Activated CD8-positive, alpha-beta T cell treated with anti-CD3 and anti-CD28 coated beads for 36 hours (primary cell): ENCODE data around the gene EIF4E2. TPM values are rescaled to one million over a fixed set of nuclear protein-coding genes. Genes with fewer than 3 reads are reported as not detected.
A peak's percentile ranks its signal among the peaks of the same experiment; 100 is the strongest.

Experiments
- ATAC-seq: fragments of 200-7000 bp; cut with Tn5 transposase; one replicate; pipeline ENCODE4 v1.10.0; 2021; ENCODE audit warnings: mild to moderate bottlenecking, moderate library complexity
- CTCF ChIA-PET: fragments of 350-600 bp; sonication (Branson Sonifier 250); formaldehyde crosslinking; loops from one replicate; lab custom pipeline; 2021; ENCODE audit warnings: antibody characterized with exemption; lab: Charles Lee
- POLR2A ChIA-PET: fragments of 350-600 bp; sonication (Branson Sonifier 250); formaldehyde crosslinking; loops from one replicate; lab custom pipeline; 2021; ENCODE audit warnings: antibody characterized with exemption; lab: Charles Lee
- DNase-seq: peaks from one replicate; pipeline ENCODE4 v3.0.0-alpha.2; 2020
- H3K27ac Mint-ChIP-seq: one replicate; pipeline ENCODE4 v1.8.0; 2021; ENCODE audit warnings: mild to moderate bottlenecking, mixed read lengths
- H3K27me3 Mint-ChIP-seq: one replicate; pipeline ENCODE4 v1.8.0; 2021; ENCODE audit warnings: mixed read lengths
- H3K36me3 Mint-ChIP-seq: one replicate; pipeline ENCODE4 v1.8.0; 2021; ENCODE audit warnings: low read depth, mixed read lengths
- H3K4me1 Mint-ChIP-seq: one replicate; pipeline ENCODE4 v1.8.0; 2021; ENCODE audit warnings: low read depth, mixed read lengths
- H3K4me3 Mint-ChIP-seq: one replicate; pipeline ENCODE4 v1.8.0; 2021; ENCODE audit warnings: mild to moderate bottlenecking, moderate library complexity, mixed read lengths
- H3K9me3 Mint-ChIP-seq: one replicate; pipeline ENCODE4 v1.8.0; 2021; ENCODE audit warnings: mixed read lengths
- intact Hi-C: fragments of 100-400 bp; cut with micrococcal nuclease; formaldehyde crosslinking; loops from one replicate; pipeline ENCODE4 v1.10.0; 2022
- total RNA-seq, 2 experiments: library from RNA; stranded (reverse); gene quantifications; one replicate each; pipeline ENCODE4 v1.2.3, GENCODE V29; 2021
- TF ChIP-seq, protein P1 (sequence below): fragments of 200-600 bp; IDR thresholded peaks from one replicate; pipeline ENCODE4 v1.8.0; 2022; ENCODE audit warnings: antibody characterized with exemption, mild to moderate bottlenecking

The EIF4E2 gene
- total RNA-seq, 2 experiments from 2014 or later, result 49.2 to 50.4 TPM

DNA sequence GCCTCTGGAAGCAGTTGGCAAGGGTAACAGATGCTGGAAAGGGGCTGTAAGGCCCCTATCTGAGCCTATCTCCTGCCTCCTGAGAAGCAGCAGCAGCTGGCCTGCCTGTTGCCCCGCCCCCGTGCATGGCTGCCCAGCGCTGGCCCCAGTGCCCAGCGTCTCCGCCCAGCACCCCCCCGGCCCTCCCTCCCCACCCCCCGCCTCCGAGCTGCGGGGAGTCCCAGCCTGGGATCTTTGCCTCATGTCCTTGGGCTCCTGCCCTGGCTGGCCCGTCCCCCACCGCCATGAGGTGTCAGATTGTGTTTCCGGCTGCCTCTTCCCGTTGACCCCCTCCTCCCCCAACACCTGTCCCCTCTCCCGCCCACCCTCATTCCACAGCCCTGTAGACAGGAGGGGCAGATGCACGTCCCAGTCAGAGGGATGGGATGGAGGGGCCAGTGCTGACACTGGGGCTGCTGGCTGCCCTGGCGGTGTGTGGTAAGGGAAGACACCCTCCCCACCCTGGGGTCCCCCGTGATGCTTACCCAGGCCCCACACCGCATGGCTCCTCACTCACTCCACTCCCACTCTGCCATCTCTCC is 24.6 kb upstream of the EIF4E2 start, which contains the start of gene CHRND:
Gene CHRND, plus strand, starts transcription at position 370 of the 581 bp plus-strand sequence. Its CDS starts 56 bp downstream, at position 426.
- H3K9me3 Mint-ChIP-seq, result no peaks in the 10 kb centered on the region
- no peak for ATAC-seq
- DNase-seq, result no peak
- H3K27me3 Mint-ChIP-seq, result peaks cover 33% of the 10 kb centered on the region
- intact Hi-C loops, result no loop called here
- TF ChIP-seq, protein P1, sequence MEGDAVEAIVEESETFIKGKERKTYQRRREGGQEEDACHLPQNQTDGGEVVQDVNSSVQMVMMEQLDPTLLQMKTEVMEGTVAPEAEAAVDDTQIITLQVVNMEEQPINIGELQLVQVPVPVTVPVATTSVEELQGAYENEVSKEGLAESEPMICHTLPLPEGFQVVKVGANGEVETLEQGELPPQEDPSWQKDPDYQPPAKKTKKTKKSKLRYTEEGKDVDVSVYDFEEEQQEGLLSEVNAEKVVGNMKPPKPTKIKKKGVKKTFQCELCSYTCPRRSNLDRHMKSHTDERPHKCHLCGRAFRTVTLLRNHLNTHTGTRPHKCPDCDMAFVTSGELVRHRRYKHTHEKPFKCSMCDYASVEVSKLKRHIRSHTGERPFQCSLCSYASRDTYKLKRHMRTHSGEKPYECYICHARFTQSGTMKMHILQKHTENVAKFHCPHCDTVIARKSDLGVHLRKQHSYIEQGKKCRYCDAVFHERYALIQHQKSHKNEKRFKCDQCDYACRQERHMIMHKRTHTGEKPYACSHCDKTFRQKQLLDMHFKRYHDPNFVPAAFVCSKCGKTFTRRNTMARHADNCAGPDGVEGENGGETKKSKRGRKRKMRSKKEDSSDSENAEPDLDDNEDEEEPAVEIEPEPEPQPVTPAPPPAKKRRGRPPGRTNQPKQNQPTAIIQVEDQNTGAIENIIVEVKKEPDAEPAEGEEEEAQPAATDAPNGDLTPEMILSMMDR, result no peak
- no peaks in the 10 kb centered on the region for H3K36me3 Mint-ChIP-seq
- no peak within 1 kb of the TSS for H3K27ac Mint-ChIP-seq
- ChIA-PET CTCF (no interaction called here), POLR2A (interaction anchor here (0.6 kb wide), 1 partner anchor 14 kb away, joined by 3 read pairs; no protein-coding TSS in a partner anchor)
- H3K4me3 Mint-ChIP-seq, result no peak within 1 kb of the TSS
- peaks cover 14% of the 10 kb centered on the region for H3K4me1 Mint-ChIP-seq

DNA sequence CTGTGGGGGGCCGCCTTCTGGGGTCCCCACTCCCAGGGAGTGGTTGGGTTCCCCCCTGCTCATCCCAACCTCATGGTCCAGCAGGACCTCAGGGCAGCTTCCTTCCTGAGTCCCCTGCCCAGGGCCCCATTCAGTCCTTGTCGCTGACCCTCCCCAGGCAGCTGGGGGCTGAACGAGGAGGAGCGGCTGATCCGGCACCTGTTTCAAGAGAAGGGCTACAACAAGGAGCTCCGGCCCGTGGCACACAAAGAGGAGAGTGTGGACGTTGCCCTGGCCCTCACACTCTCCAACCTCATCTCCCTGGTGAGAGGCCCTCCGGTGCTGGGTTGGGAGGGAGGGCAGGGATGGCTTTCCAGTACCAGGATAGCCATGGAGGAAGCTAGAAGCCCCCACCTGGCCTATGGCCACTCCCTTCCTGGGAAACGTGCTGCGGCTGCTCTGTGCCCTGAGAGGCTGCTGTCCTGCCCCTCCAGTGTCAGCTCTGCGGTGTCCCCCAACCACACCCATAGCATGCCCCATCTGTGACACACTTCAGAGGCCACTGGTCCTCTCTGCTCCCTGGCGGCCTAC is 24.0 kb upstream of the EIF4E2 start:
- no peaks in the 10 kb centered on the region for H3K36me3 Mint-ChIP-seq
- no peak overlapping the region for H3K4me3 Mint-ChIP-seq
- peaks cover 14% of the 10 kb centered on the region for H3K4me1 Mint-ChIP-seq
- H3K27me3 Mint-ChIP-seq, result peaks cover 30% of the 10 kb centered on the region
- TF ChIP-seq, protein P1, result no peak
- DNase-seq, result no peak
- intact Hi-C loops, result no loop called here
- ChIA-PET POLR2A (no interaction called here), CTCF (no interaction called here)
- ATAC-seq, result no peak
- H3K9me3 Mint-ChIP-seq, result no peaks in the 10 kb centered on the region
- no peak overlapping the region for H3K27ac Mint-ChIP-seq

DNA sequence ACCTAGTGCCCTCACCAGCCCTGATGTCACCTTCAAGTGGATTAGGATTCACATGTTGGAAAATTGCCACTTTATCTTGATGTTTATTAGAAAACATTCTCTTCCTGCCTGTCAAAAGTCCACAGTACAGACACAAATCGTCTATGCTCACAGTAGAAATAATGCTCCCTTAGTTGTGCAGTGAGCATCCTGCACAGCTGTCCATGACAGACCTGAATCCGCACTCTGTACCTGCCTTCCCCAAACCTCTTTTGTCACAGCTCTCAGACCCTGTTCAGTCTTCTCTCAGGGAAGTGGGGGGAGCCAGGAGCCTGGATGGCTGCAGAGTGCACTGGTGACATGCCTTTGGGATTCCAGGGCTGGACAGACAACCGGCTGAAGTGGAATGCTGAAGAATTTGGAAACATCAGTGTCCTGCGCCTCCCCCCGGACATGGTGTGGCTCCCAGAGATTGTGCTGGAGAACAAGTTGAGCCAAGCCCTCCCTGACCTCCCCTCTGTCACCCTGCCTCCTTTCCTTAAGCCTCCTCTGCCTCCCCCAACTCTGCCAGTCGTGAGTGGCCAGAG is 22.5 kb upstream of the EIF4E2 start:
- ATAC-seq, result no peak
- no peaks in the 10 kb centered on the region for H3K36me3 Mint-ChIP-seq
- intact Hi-C loops, result no loop called here

DNA sequence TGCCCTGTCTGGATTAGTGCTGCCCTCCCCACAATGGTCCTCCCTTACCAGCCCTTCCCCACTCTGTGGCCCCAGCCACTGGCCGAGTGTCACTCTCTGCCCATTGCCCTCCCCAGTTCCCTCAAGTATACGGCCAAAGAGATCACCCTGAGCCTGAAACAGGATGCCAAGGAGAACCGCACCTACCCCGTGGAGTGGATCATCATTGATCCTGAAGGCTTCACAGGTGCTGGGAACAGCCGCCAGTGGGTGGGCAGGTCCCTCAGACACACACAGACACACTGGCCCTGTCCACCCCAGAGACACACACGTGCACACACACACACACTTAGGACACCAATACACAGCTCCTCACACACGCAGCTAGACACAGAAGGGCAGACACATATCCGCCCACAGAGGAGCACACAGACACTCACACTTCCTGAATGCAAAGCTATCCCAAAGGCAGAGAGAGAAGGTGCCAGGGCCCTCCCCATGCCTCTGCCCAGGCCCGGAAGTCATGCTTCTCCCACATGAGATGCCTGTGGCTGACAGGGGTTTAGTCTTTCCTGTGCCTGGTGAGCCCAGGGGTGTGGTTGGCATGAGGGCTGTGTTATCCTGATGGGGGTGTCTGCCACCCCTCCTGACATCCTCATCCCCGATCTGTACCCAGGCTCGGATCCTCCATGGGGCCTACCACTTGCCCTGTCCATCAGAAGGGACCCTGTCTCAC is 21.6 kb upstream of the EIF4E2 start:
- CTCF ChIA-PET, result no interaction called here
- POLR2A ChIA-PET, result interaction anchor here (1.6 kb wide), 1 partner anchor 9 kb away, joined by 3 read pairs; no protein-coding TSS in a partner anchor
- DNase-seq (peak; percentile 23), ATAC-seq (no peak)
- TF ChIP-seq, protein P1, result no peak
- Mint-ChIP-seq H3K36me3 (no peaks in the 10 kb centered on the region), H3K4me3 (no peak overlapping the region), H3K9me3 (no peaks in the 10 kb centered on the region), H3K4me1 (peaks cover 10% of the 10 kb centered on the region), H3K27ac (no peak overlapping the region), H3K27me3 (peaks cover 21% of the 10 kb centered on the region)
- intact Hi-C loops, result no loop called here

More for the DNA sequence above, 22.5 kb upstream of the EIF4E2 start:
- H3K27ac Mint-ChIP-seq, result no peak overlapping the region
- peaks cover 13% of the 10 kb centered on the region for H3K4me1 Mint-ChIP-seq
- TF ChIP-seq, protein P1, result no peak
- no peaks in the 10 kb centered on the region for H3K9me3 Mint-ChIP-seq
- CTCF ChIA-PET, result no interaction called here
- H3K4me3 Mint-ChIP-seq, result no peak overlapping the region
- DNase-seq, result no peak
- H3K27me3 Mint-ChIP-seq, result peaks cover 24% of the 10 kb centered on the region
- POLR2A ChIA-PET, result interaction anchor here (1.6 kb wide), 1 partner anchor 9 kb away, joined by 3 read pairs; no protein-coding TSS in a partner anchor
